MM.1S (cell line): Measurements from ENCODE around the gene TPGS1.

Source experiments
- EZH2 ChIP-seq: fragments of 300-600 bp; sonication (generic); optimal IDR thresholded peaks from 2 replicates; pipeline ENCODE3; 2017; ENCODE audit warnings: low read depth, mild to moderate bottlenecking, antibody characterized with exemption, low read length, mixed read lengths
- EZH2phosphoT487 ChIP-seq: fragments of 300-600 bp; sonication (generic); IDR thresholded peaks from 2 replicates; pipeline ENCODE4 v1.6.1; 2018; ENCODE audit warnings: antibody characterized with exemption, low read length
- TF ChIP-seq, protein P1 (sequence below): fragments of 300-600 bp; sonication (generic); IDR thresholded peaks from 2 replicates; pipeline ENCODE4 v1.5.1; 2016; ENCODE audit warnings: antibody characterized with exemption, low read length, mixed read lengths

DNA sequence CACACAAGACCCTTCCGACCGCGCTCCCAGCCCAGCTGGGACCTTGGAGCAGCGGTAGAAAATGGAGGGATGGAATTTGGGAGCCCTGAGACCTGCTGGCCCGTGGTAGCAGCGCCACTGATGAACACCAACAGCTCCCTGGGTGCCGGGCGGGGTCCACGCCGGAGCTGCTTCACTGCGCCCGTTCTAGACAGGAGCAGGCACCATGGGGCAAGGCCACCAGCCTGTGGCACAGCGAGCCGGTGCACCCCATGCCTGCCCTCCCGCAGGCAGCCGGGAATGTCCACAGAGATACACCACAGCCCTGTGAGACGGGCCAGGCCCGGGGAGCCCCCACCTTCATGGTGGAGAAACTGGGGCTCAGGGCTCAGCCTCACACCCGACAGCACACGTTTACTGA, 36.6 kb upstream of the TPGS1 start:
- TF ChIP-seq EZH2 (no peak), EZH2phosphoT487 (no peak)
- TF ChIP-seq, protein P1, sequence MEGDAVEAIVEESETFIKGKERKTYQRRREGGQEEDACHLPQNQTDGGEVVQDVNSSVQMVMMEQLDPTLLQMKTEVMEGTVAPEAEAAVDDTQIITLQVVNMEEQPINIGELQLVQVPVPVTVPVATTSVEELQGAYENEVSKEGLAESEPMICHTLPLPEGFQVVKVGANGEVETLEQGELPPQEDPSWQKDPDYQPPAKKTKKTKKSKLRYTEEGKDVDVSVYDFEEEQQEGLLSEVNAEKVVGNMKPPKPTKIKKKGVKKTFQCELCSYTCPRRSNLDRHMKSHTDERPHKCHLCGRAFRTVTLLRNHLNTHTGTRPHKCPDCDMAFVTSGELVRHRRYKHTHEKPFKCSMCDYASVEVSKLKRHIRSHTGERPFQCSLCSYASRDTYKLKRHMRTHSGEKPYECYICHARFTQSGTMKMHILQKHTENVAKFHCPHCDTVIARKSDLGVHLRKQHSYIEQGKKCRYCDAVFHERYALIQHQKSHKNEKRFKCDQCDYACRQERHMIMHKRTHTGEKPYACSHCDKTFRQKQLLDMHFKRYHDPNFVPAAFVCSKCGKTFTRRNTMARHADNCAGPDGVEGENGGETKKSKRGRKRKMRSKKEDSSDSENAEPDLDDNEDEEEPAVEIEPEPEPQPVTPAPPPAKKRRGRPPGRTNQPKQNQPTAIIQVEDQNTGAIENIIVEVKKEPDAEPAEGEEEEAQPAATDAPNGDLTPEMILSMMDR, result no peak
